ENCODE results near the gene RELA. TPM values are rescaled to one million over a fixed set of nuclear protein-coding genes. Genes with fewer than 3 reads are reported as not detected.
"Not testable (repeated sequence)": the region's sequence is repeated elsewhere in the genome, so short reads cannot be mapped to it uniquely, and the experiment has no call there.

The RELA gene
- total RNA-seq, 2 experiments from 2014 or later, result 48.0 to 78.9 TPM

- BruUV-seq (replicated peaks), result no TSS peak
- H2AFZ ChIP-seq (ENCODE audit: low read length), result no peak overlapping the region
- POLR2A ChIA-PET, result interaction anchor here (0.6 to 0.7 kb wide), 3 partner anchors 19 to 262 kb away, joined by 3 to 7 read pairs (median 3); no protein-coding TSS in a partner anchor
- no peaks in the 10 kb centered on the region for H3K9me2 ChIP-seq (ENCODE audit: insufficient read depth, low read length)
- no peak overlapping the region for H3K4me2 ChIP-seq (ENCODE audit: low read length)
- H3K79me2 ChIP-seq (ENCODE audit: insufficient read depth, low read depth, low read length), result no peaks in the 10 kb centered on the region
- H4K20me1 ChIP-seq (ENCODE audit: insufficient read depth, low read length), result no peaks in the 10 kb centered on the region
- no peaks in the 10 kb centered on the region for H3K4me1 ChIP-seq (ENCODE audit: insufficient read depth, low read length, poor library complexity, severe bottlenecking)
- H3K27ac ChIP-seq (ENCODE audit: low read depth, low read length, poor library complexity, severe bottlenecking), result no peak overlapping the region
- no peaks in the 10 kb centered on the region for H3K36me3 ChIP-seq (ENCODE audit: insufficient read depth, low read length)
- CTCF ChIA-PET (ENCODE audit: unreplicated experiment), result no interaction called here
- intact Hi-C loops (cut with micrococcal nuclease; ENCODE audit: unreplicated experiment), result no loop called here
- H3K9me3 ChIP-seq (ENCODE audit: low read length), result no peaks in the 10 kb centered on the region
- no peak overlapping the region for H3K4me3 ChIP-seq (ENCODE audit: low read depth, low read length, poor library complexity, severe bottlenecking)
- TF ChIP-seq EZH2phosphoT487 (IDR thresholded peaks at IDR 0.05; ENCODE audit: borderline replicate concordance, low read depth, low read length) (no peak), CTCF (conservative IDR thresholded peaks at IDR 0.05; ENCODE audit: low read length) (no peak)
- no peak for DNase-seq (ENCODE audit: low spot score)
Observed at GRCh38 chr11:65692367-65692766, 29.7 kb upstream of the RELA start.

- H3K9me2 ChIP-seq (ENCODE audit: insufficient read depth, low read length); H3K4me3 ChIP-seq (ENCODE audit: low read depth, low read length, poor library complexity, severe bottlenecking); CTCF ChIA-PET (ENCODE audit: unreplicated experiment); DNase-seq (ENCODE audit: low spot score); H3K9me3 ChIP-seq (ENCODE audit: low read length); H3K36me3 ChIP-seq (ENCODE audit: insufficient read depth, low read length); H4K20me1 ChIP-seq (ENCODE audit: insufficient read depth, low read length); intact Hi-C loops (cut with micrococcal nuclease; ENCODE audit: unreplicated experiment); POLR2A ChIA-PET; H3K4me1 ChIP-seq (ENCODE audit: insufficient read depth, low read length, poor library complexity, severe bottlenecking); H2AFZ ChIP-seq (ENCODE audit: low read length); H3K79me2 ChIP-seq (ENCODE audit: insufficient read depth, low read depth, low read length); BruUV-seq (replicated peaks); H3K27ac ChIP-seq (ENCODE audit: low read depth, low read length, poor library complexity, severe bottlenecking); H3K4me2 ChIP-seq (ENCODE audit: low read length): not testable (repeated sequence)
Observed at GRCh38 chr11:65691847-65692246, 29.1 kb upstream of the RELA start.

- BruUV-seq (replicated peaks), result no TSS peak
- Histone ChIP-seq H2AFZ (ENCODE audit: low read length) (no peak overlapping the region), H3K27ac (ENCODE audit: low read depth, low read length, poor library complexity, severe bottlenecking) (no peak overlapping the region), H3K4me1 (ENCODE audit: insufficient read depth, low read length, poor library complexity, severe bottlenecking) (no peaks in the 10 kb centered on the region), H3K9me2 (ENCODE audit: insufficient read depth, low read length) (no peaks in the 10 kb centered on the region), H3K4me3 (ENCODE audit: low read depth, low read length, poor library complexity, severe bottlenecking) (no peak overlapping the region), H3K4me2 (ENCODE audit: low read length) (no peak overlapping the region), H3K36me3 (ENCODE audit: insufficient read depth, low read length) (no peaks in the 10 kb centered on the region), H3K9me3 (ENCODE audit: low read length) (no peaks in the 10 kb centered on the region), H3K79me2 (ENCODE audit: insufficient read depth, low read depth, low read length) (no peaks in the 10 kb centered on the region), H4K20me1 (ENCODE audit: insufficient read depth, low read length) (no peaks in the 10 kb centered on the region)
- POLR2A ChIA-PET, result interaction anchor here (0.6 to 1.0 kb wide), 2 partner anchors 9 to 115 kb away, joined by 3 to 5 read pairs; no protein-coding TSS in a partner anchor
- CTCF ChIA-PET (ENCODE audit: unreplicated experiment), result no interaction called here
- TF ChIP-seq CTCF (conservative IDR thresholded peaks at IDR 0.05; ENCODE audit: low read length) (no peak), EZH2phosphoT487 (IDR thresholded peaks at IDR 0.05; ENCODE audit: borderline replicate concordance, low read depth, low read length) (no peak)
- DNase-seq (ENCODE audit: low spot score), result no peak
- intact Hi-C loops (cut with micrococcal nuclease; ENCODE audit: unreplicated experiment), result no loop called here
Observed at GRCh38 chr11:65685981-65686380, 23.3 kb upstream of the RELA start.

- BruUV-seq (replicated peaks); H3K4me1 ChIP-seq (ENCODE audit: insufficient read depth, low read length, poor library complexity, severe bottlenecking); H4K20me1 ChIP-seq (ENCODE audit: insufficient read depth, low read length); H3K27ac ChIP-seq (ENCODE audit: low read depth, low read length, poor library complexity, severe bottlenecking); H3K4me2 ChIP-seq (ENCODE audit: low read length); H3K4me3 ChIP-seq (ENCODE audit: low read depth, low read length, poor library complexity, severe bottlenecking); H3K9me3 ChIP-seq (ENCODE audit: low read length); H2AFZ ChIP-seq (ENCODE audit: low read length); POLR2A ChIA-PET; intact Hi-C loops (cut with micrococcal nuclease; ENCODE audit: unreplicated experiment); H3K79me2 ChIP-seq (ENCODE audit: insufficient read depth, low read depth, low read length); H3K9me2 ChIP-seq (ENCODE audit: insufficient read depth, low read length); CTCF ChIA-PET (ENCODE audit: unreplicated experiment); H3K36me3 ChIP-seq (ENCODE audit: insufficient read depth, low read length); DNase-seq (ENCODE audit: low spot score): not testable (repeated sequence)
Observed at GRCh38 chr11:65683480-65683879, 20.8 kb upstream of the RELA start.

Data from OCI-LY7 (cell line).